Activated CD4-positive, CD25-positive, alpha-beta regulatory T cell treated with anti-CD3 and anti-CD28 coated beads, Interleukin-2, amount 50 U/mL, for 16 hours (primary cell): ENCODE measurements around the gene USP22.

Experiments used
- DNase-seq: peaks from one replicate; pipeline ENCODE4 v3.0.0-alpha.2; 2020; ENCODE audit warnings: low read depth, low spot score

USP22 gene

DNA sequence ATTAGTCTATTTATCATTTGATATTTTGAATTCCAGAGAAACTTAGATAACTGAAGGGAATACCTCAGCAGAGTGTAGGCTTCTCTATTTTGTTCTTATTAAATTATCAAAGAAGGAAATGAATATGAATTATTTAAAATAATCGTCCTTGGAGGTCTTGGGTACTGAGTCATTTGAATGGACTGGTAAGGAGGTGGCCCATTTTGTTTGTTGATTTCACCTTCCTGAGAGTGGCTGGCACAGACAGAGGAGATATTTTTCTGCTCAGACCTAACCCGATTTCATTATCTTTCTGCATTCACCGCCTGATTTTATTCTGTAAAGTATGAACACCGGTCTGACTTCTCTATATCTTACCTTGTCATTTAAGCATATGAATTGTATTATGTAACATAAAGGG is 88.0 kb downstream of the USP22 start:
- no peak for DNase-seq

GRCh38 chr17:20952183-20952582 is 90.6 kb downstream of the USP22 start:
- DNase-seq: no peak
